ENCODE data around the gene LRTM2. TPM values are rescaled to one million over a fixed set of nuclear protein-coding genes. Genes with fewer than 3 reads are reported as not detected.

LRTM2 gene
- total RNA-seq, 1 donor, result not detected

GRCh38 chr12:1793426-1794210 lies 26.7 kb upstream of the LRTM2 start:
- no peak overlapping the region for H3K4me3 ChIP-seq (ENCODE audit: low read depth, low read length)
- no peak for DNase-seq (ENCODE audit: low read depth)
- no peak for TF ChIP-seq CTCF (IDR thresholded peaks at IDR 0.05; ENCODE audit: insufficient read depth, low read length)

GRCh38 chr12:1794440-1795090 lies 25.8 kb upstream of the LRTM2 start:
- H3K4me3 ChIP-seq (ENCODE audit: low read depth, low read length), result no peak overlapping the region
- no peak for TF ChIP-seq CTCF (IDR thresholded peaks at IDR 0.05; ENCODE audit: insufficient read depth, low read length)
- no peak for DNase-seq (ENCODE audit: low read depth)

- no peak overlapping the region for H3K4me3 ChIP-seq (ENCODE audit: low read depth, low read length)
- DNase-seq (ENCODE audit: low read depth), result no peak
- TF ChIP-seq CTCF (IDR thresholded peaks at IDR 0.05; ENCODE audit: insufficient read depth, low read length), result no peak
Observed at GRCh38 chr12:1795221-1795784, 25.1 kb upstream of the LRTM2 start.

- peak; percentile 64 for TF ChIP-seq CTCF (IDR thresholded peaks at IDR 0.05; ENCODE audit: insufficient read depth, low read length)
- H3K4me3 ChIP-seq (ENCODE audit: low read depth, low read length), result peak overlapping the region; percentile 56
- DNase-seq (ENCODE audit: low read depth), result peak; percentile 86
Observed at GRCh38 chr12:1795785-1796514, 24.4 kb upstream of the LRTM2 start.

- no peak for DNase-seq (ENCODE audit: low read depth)
- peak overlapping the region; percentile 56 for H3K4me3 ChIP-seq (ENCODE audit: low read depth, low read length)
- TF ChIP-seq CTCF (IDR thresholded peaks at IDR 0.05; ENCODE audit: insufficient read depth, low read length), result no peak
Observed at GRCh38 chr12:1796515-1797010, 23.8 kb upstream of the LRTM2 start.
